ENCODE measurements around the gene SETD2. TPM values are rescaled to one million over a fixed set of nuclear protein-coding genes. Genes with fewer than 3 reads are reported as not detected.

The SETD2 gene
- total and polyA plus RNA-seq, 2 of the 8 experiments (the other 6 are each of a cell fraction or from before 2014, with no cell fraction given), result 15.7 to 46.3 TPM

GRCh38 chr3:47151836-47152235 lies 12.1 kb downstream of the SETD2 start:
- peaks cover 2 to 3% (median 2%) of the 10 kb centered on the region in 4 experiments; a peak in 4 of 7 replicates for H3K4me1 ChIP-seq (replicated peaks in 1 of 4; ENCODE audit: control insufficient read depth in 3 of 4, insufficient read depth in 4 of 4, low read length in 3 of 4)
- H3K9me3 ChIP-seq (ENCODE audit: insufficient read depth in 2 of 2, low read depth in 1 of 2, low read length in 1 of 2), result no peaks in the 10 kb centered on the region
- TF ChIP-seq EZH2 (IDR thresholded peaks at IDR 0.05; ENCODE audit: low read depth, low read length, severe bottlenecking) (no peak), POU5F1 (IDR thresholded peaks at IDR 0.05; ENCODE audit: low read depth, low read length) (no peak), ASH2L (IDR thresholded peaks at IDR 0.05; ENCODE audit: low read length) (no peak), SP1 (IDR thresholded peaks at IDR 0.05; ENCODE audit: low read depth, low read length) (no peak), JUND (IDR thresholded peaks at IDR 0.05; ENCODE audit: low read length) (no peak), CBX8 (IDR thresholded peaks at IDR 0.05; ENCODE audit: borderline replicate concordance, low read depth, low read length) (no peak), EGR1 (IDR thresholded peaks at IDR 0.05; ENCODE audit: borderline replicate concordance, low read depth, low read length) (no peak), CBX5 (IDR thresholded peaks at IDR 0.05; ENCODE audit: low read depth, low read length) (no peak), USF2 (IDR thresholded peaks at IDR 0.05; ENCODE audit: low read length) (no peak), CEBPB (IDR thresholded peaks at IDR 0.05; ENCODE audit: low read depth, low read length) (no peak)
- H3K23me2 ChIP-seq (ENCODE audit: low read depth, low read length), result no peaks in the 10 kb centered on the region
- no peak overlapping the region for H3K4me3 ChIP-seq (ENCODE audit: extremely low read depth in 1 of 4, insufficient read depth in 2 of 4, low read depth in 3 of 4, low read length in 4 of 4)
- no peak overlapping the region for H3K27ac ChIP-seq (ENCODE audit: low read depth, low read length)
- no peaks in the 10 kb centered on the region for H3K36me3 ChIP-seq (ENCODE audit: control insufficient read depth in 2 of 4, insufficient read depth in 4 of 4, low read length in 3 of 4)
- no peaks in the 10 kb centered on the region for H3K27me3 ChIP-seq (replicated peaks in 1 of 4; ENCODE audit: control insufficient read depth in 3 of 4, extremely low read depth in 1 of 4, insufficient read depth in 3 of 4, low read length in 3 of 4)
- ChIA-PET CTCF (ENCODE audit: partially characterized antibody) (no interaction called here), POLR2A (ENCODE audit: partially characterized antibody) (interaction anchor here (1.8 kb wide), 1 partner anchor 12 kb away, joined by 13 read pairs; the partner anchor contains the start of gene SETD2)
- H4K91ac ChIP-seq (replicated peaks; ENCODE audit: insufficient read length, low read length), result no peak overlapping the region
- no peak overlapping the region for H3K18ac ChIP-seq (ENCODE audit: extremely low read depth, low read length)
- peaks cover 7 to 14% of the 10 kb centered on the region in 2 experiments for H4K20me1 ChIP-seq (replicated peaks in 1 of 2; ENCODE audit: control insufficient read depth in 1 of 2, insufficient read depth in 2 of 2, low read length in 2 of 2)
- H4K8ac ChIP-seq (ENCODE audit: extremely low read depth, insufficient read depth, low read length), result no peak overlapping the region
- WGBS, 2 experiments (ENCODE audit: extremely low coverage in 1 of 2, insufficient coverage in 1 of 2, insufficient read length in 1 of 2, insufficient replicate concordance in 2 of 2, low coverage in 1 of 2, low lambda C conversion rate in 2 of 2, missing lambda C conversion rate in 1 of 2), result 100% methylated on average over 1 of the region's 1 CpG; no CpG with 5 or more reads in 1 of the 2 experiments
- H3K56ac ChIP-seq (replicated peaks; ENCODE audit: insufficient read length, low read depth, low read length), result no peak overlapping the region
- no peak overlapping the region for H2BK120ac ChIP-seq (replicated peaks; ENCODE audit: low read depth, low read length)
- H2AK5ac ChIP-seq (ENCODE audit: low read depth, low read length), result no peak overlapping the region
- no peak overlapping the region for H2BK5ac ChIP-seq (ENCODE audit: low read depth, low read length)
- no peak overlapping the region for H2BK12ac ChIP-seq (ENCODE audit: low read depth, low read length)
- no peak overlapping the region for H3K23ac ChIP-seq (ENCODE audit: insufficient read length)
- H2BK15ac ChIP-seq (ENCODE audit: low read length), result no peak overlapping the region
- H3K4me2 ChIP-seq (ENCODE audit: insufficient read depth in 1 of 2, low read depth in 2 of 2, low read length in 2 of 2), result no peak overlapping the region
- no peak overlapping the region for H3K9ac ChIP-seq (replicated peaks in 1 of 4; ENCODE audit: extremely low read depth in 1 of 4, low read depth in 3 of 4, low read length in 3 of 4)
- peaks cover 5% of the 10 kb centered on the region; the same call in 1 of the 2 replicates for H3K79me1 ChIP-seq (ENCODE audit: low read depth, low read length)
- DNase-seq (ENCODE audit: low read depth in 1 of 2, low spot score in 2 of 2) (no peak), FAIRE-seq (no peak)
- H3K79me2 ChIP-seq (ENCODE audit: control insufficient read depth in 1 of 2, insufficient read depth in 2 of 2, low read length in 2 of 2), result peaks cover 20 to 95% of the 10 kb centered on the region in 2 experiments
- H2AFZ ChIP-seq (ENCODE audit: low read length), result no peak overlapping the region
- H3K4ac ChIP-seq (replicated peaks; ENCODE audit: insufficient read length, low read depth, low read length), result no peak overlapping the region
- no peak overlapping the region for H2BK20ac ChIP-seq (ENCODE audit: low read length)
- no peak overlapping the region for H3K14ac ChIP-seq (ENCODE audit: insufficient read length)
- no peak overlapping the region for H4K5ac ChIP-seq (ENCODE audit: insufficient read length, low read depth, low read length)

Measured in H1 (cell line).